Measurements from ENCODE around the gene TMEM232.
"Not testable (repeated sequence)": the region's sequence is repeated elsewhere in the genome, so short reads cannot be mapped to it uniquely, and the experiment has no call there.

Gene TMEM232

GRCh38 chr5:110705349-110705748 is 21.1 kb downstream of the TMEM232 start:
- no peak for DNase-seq

GRCh38 chr5:110703481-110703880 is 23.0 kb downstream of the TMEM232 start:
- DNase-seq: no peak

GRCh38 chr5:110702704-110703103 is 23.8 kb downstream of the TMEM232 start:
- no peak for DNase-seq

GRCh38 chr5:110702300-110702699 is 24.2 kb downstream of the TMEM232 start:
- no peak for DNase-seq

GRCh38 chr5:110692669-110693068 is 33.8 kb downstream of the TMEM232 start:
- not testable (repeated sequence) for DNase-seq

GRCh38 chr5:110690587-110690986 is 35.9 kb downstream of the TMEM232 start:
- DNase-seq: not testable (repeated sequence)

GRCh38 chr5:110687485-110687884 is 39.0 kb downstream of the TMEM232 start:
- no peak for DNase-seq

- no peak for DNase-seq
These were observed 40.2 kb downstream of the TMEM232 start for GRCh38 chr5:110686270-110686669.

GRCh38 chr5:110681953-110682352 is 44.5 kb downstream of the TMEM232 start:
- DNase-seq: no peak

- no peak for DNase-seq
These were observed 45.4 kb downstream of the TMEM232 start for GRCh38 chr5:110681109-110681508.

- not testable (repeated sequence) for DNase-seq
These were observed 49.9 kb downstream of the TMEM232 start for GRCh38 chr5:110676554-110676953.

- no peak for DNase-seq
These were observed 61.2 kb downstream of the TMEM232 start for GRCh38 chr5:110665184-110665726.

GRCh38 chr5:110663525-110663924 is 62.9 kb downstream of the TMEM232 start:
- DNase-seq: no peak

GRCh38 chr5:110658006-110658405 is 68.5 kb downstream of the TMEM232 start:
- DNase-seq: no peak

- no peak for DNase-seq
These were observed 73.1 kb downstream of the TMEM232 start for GRCh38 chr5:110653231-110653970.

- DNase-seq: no peak
These were observed 75.0 kb downstream of the TMEM232 start for GRCh38 chr5:110651507-110651906.

- DNase-seq: no peak
These were observed 82.1 kb downstream of the TMEM232 start for GRCh38 chr5:110644357-110644756.

- DNase-seq: no peak
These were observed 87.2 kb downstream of the TMEM232 start for GRCh38 chr5:110638970-110639902.

GRCh38 chr5:110634475-110634874 is 92.0 kb downstream of the TMEM232 start:
- no peak for DNase-seq

GRCh38 chr5:110631236-110631635 is 95.2 kb downstream of the TMEM232 start:
- DNase-seq: no peak

GRCh38 chr5:110630350-110630749 is 96.1 kb downstream of the TMEM232 start:
- DNase-seq: no peak

- DNase-seq: no peak
These were observed 101.0 kb downstream of the TMEM232 start for GRCh38 chr5:110625376-110625999.

GRCh38 chr5:110623874-110624273 is 102.6 kb downstream of the TMEM232 start:
- DNase-seq: no peak
